Testis (tissue), 2 donors: ENCODE data around the gene TMEM156.

Experiments
- CTCF ChIP-seq, 3 experiments: fragments of 450-650 bp in 2 of 3; fragments of 200-600 bp in 1 of 3; sonication (generic) in 1 of 3; IDR thresholded peaks; one replicate each; pipeline ENCODE4 v1.5.1; 2016 to 2019; ENCODE audit warnings: antibody characterized with exemption in 3 of 3, mild to moderate bottlenecking in 2 of 3, moderate library complexity in 1 of 3
- POLR2A ChIP-seq: fragments of 450-650 bp; IDR thresholded peaks from one replicate; pipeline ENCODE4 v1.6.1; 2017; ENCODE audit warnings: antibody characterized with exemption, mild to moderate bottlenecking, moderate library complexity

GRCh38 chr4:38930204-38930603 is 102.0 kb downstream of the TMEM156 start:
- no peak for TF ChIP-seq POLR2A
- no peak for TF ChIP-seq CTCF (IDR thresholded peaks at IDR 0.05)
